ENCODE results near the gene SPG7.
"Not testable (repeated sequence)": the region's sequence is repeated elsewhere in the genome, so short reads cannot be mapped to it uniquely, and the experiment has no call there.

Gene SPG7

GRCh38 chr16:89564476-89565255 lies 56.5 kb downstream of the SPG7 start:
- no peak for DNase-seq (ENCODE audit: low read depth)

DNA sequence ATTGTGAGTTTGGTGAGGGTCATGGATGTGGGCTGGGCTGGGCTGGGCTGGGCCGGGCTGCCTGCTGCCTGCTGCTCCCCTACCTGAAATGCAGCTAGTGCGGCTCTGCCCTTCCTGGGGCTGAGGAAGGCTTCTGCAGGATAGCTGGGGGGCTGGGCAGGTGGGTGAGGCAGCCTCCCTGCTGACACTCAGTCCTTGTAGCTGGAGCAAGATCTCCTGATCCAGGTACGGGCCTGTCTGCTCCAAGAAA lies 57.0 kb downstream of the SPG7 start:
- no peak for DNase-seq (ENCODE audit: low read depth)

GRCh38 chr16:89565506-89566372 lies 57.5 kb downstream of the SPG7 start:
- no peak for DNase-seq (ENCODE audit: low read depth)

GRCh38 chr16:89567656-89568594 lies 59.7 kb downstream of the SPG7 start:
- no peak for DNase-seq (ENCODE audit: low read depth)

GRCh38 chr16:89569506-89570341 lies 61.5 kb downstream of the SPG7 start:
- DNase-seq (ENCODE audit: low read depth) = no peak

- no peak for DNase-seq (ENCODE audit: low read depth)
Measured at GRCh38 chr16:89570342-89570923, 62.2 kb downstream of the SPG7 start.

DNA sequence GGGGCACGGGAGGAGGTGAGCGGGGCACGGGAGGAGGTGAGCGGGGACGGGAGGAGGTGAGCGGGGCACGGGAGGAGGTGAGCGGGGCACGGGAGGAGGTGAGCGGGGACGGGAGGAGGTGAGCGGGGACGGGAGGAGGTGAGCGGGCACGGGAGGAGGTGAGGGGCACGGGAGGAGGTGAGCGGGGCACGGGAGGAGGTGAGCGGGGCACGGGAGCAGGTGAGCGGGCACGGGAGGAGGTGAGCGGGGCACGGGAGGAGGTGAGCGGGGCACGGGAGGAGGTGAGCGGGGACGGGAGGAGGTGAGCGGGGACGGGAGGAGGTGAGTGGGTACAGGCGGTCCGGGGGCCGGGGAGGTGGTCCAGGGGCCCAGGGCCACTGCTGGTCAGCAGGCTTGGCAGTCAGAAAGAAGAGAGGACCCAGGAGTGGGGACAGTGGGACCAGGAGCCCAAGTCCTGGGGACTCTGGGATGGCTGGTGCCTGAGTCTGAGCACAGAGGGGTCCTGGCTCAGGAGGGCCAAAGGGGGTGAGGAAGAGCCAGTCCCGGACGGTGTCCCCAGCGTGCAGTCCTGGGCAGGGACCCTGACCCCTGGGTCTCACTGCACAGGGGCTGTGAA lies 62.9 kb downstream of the SPG7 start:
- DNase-seq (ENCODE audit: low read depth) = not testable (repeated sequence)

DNA sequence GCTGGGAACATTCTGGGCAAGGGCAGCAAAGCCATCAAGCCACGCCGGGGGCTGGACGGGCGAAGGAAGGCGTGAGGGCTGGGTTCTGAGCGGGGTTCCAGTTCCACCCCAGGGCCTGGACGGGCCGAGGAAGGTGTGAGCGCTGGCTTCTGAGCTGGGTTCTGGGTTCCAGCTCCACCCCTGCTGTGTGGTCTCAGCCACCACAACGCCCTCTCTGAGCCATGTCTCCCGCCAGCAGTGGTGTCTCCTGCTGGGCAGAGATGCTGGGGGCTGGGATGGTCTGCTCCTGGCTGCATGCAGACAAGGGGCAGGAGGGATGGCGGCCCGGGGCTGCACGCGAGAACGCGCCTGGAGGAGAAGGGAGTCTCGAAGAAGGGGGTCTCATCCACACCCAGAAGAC lies 63.4 kb downstream of the SPG7 start:
- no peak for DNase-seq (ENCODE audit: low read depth)

DNA sequence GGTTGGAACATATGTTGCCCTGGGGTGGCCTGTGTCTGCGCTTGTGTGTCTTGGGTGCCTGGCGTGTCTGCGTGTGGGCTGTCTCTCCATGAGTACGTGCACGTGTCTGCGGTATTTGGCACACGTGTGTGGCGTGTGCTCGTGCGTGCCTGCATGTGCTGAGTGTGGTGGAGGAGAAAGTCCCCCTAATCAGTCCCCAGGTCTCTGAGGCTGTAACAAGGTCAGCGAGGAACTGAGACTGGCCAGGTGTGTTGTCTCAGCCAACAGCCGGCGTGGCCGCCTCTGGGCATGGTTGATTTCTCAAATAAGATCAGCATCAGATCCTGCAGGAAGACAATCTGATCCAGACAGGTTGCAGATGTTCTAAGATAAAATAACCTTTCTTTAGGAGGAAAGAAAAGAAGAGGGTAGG lies 63.9 kb downstream of the SPG7 start:
- no peak for DNase-seq (ENCODE audit: low read depth)

- DNase-seq (ENCODE audit: low read depth) = no peak
Measured at GRCh38 chr16:89572485-89573205, 64.4 kb downstream of the SPG7 start.

- DNase-seq (ENCODE audit: low read depth) = no peak
Measured at GRCh38 chr16:89573826-89574680, 65.8 kb downstream of the SPG7 start.

DNA sequence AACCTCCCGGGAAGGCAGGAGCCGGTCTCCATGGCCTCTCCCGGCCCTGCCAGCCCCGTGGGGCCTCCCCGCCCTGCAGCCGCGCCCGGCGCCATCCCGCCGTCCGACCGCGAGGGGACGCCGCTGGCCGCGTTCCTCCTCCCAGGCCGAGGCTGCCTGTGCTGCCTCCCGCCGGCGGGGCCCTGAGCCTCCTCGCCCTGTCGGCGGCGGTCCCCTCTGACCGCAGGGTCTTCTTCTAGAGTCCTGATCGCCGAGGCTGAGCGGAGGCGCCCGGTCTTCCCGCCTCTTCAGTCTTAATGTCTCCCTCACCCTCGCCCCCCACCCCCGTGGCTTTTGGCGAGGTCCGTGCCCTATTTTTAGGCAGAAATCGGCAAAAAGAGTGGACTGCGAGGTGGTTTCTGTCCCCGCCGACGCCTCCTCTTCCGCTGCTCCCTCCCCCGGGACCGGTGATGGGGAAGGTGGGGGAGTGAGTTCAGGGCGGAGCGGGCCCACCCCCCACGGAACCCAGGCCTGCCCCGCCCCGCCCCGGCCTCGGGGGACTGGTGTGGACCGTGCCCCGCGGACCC lies 66.6 kb downstream of the SPG7 start:
- DNase-seq (ENCODE audit: low read depth) = no peak

GRCh38 chr16:89575247-89576152 lies 67.3 kb downstream of the SPG7 start, which contains the start of gene CPNE7:
TSS of gene CPNE7 (plus strand) at chr16:89575758. CDS start at chr16:89575898, 140 bp downstream.
- DNase-seq (ENCODE audit: low read depth) = no peak

DNA sequence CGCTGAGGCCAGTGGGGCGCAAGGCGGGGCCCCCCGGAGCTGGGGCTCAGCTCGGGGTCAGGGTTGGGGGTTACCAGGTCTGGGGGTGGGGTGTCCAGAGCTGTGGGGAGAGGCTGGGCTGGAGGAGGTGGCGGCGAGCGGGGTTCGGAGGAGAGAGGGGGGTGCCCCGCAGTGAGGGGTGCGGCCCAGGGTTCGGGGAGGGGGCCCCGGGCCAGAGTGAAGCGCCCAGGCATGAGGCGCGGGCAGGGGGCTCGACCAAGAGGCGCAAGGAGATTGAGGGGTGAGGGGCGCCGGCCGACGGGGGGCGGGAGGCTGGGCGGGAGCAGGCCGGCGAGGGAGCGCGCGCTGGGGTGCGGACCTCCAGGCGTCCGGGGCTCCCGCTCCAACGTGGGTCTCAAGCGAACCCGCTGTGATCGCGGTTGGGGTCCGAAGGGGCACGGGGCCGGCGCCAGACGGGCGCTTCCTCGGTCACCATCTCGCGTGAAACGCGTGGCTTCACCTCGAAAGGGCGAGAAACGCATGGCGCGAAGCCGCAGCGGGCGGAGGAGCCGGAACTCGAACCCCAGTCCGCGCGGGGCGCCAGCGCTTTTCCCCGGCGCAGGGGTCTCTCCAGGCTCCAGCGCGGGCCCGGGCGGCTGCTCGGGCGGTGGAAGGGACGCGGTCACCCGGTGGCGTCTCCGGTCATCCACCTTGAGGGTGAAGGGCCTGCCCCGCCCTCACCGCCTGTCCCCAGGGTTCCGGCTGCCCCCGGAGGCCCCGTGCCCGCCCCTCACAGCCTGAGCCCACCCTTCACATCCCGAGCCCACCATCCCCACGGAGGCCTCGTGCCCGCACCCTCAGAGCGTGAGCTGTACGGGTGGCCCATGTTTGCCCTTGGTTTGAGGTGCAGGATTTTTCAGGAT lies 68.2 kb downstream of the SPG7 start:
- no peak for DNase-seq (ENCODE audit: low read depth)

DNA sequence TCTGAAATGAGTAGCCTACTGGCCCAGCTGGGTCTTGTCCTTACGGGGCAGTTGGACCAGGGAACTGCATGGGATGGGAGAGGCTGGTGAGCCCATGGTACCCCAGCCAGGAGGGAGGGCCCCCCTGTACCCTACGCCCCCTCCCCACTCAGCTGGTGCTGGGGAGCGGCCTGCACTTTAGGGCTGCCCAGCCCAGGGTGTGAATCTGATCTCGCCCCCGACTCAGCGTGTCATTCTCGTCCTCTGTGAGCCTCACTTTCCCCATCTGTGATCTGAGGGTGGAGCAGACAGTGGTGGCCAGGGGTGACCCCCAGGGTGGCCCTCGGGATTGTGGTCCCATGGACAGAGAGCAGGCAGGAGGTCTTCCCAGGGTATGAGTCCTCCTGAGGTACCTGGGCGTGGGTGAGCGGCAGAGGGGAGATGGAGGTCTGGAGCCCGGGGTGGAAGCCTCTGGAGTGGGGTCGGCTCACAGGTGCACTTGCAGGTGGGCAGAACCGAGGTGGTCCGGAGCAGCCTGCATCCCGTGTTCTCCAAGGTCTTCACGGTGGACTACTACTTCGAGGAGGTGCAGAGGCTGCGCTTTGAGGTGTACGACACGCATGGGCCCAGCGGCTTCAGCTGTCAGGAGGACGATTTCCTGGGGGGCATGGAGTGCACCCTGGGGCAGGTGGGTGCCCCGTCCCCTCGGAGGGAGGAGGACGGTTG lies 69.0 kb downstream of the SPG7 start:
- DNase-seq (ENCODE audit: low read depth) = no peak

- no peak for DNase-seq (ENCODE audit: low read depth)
Measured at GRCh38 chr16:89579351-89579750, 71.1 kb downstream of the SPG7 start.
